Measurements from ENCODE around the gene SULT1E1. TPM values are rescaled to one million over a fixed set of nuclear protein-coding genes. Genes with fewer than 3 reads are reported as not detected.

SULT1E1 gene
- total and polyA plus RNA-seq, 2 experiments from 2014 or later: not detected

- no peak for TF ChIP-seq CTCF (conservative IDR thresholded peaks at IDR 0.05; ENCODE audit: low read depth in 2 of 2)
- TF ChIP-seq ETS1 (IDR thresholded peaks at IDR 0.05): no peak
- no peak for TF ChIP-seq EZH2phosphoT487 (IDR thresholded peaks at IDR 0.05; ENCODE audit: unreplicated experiment)
- no peak for TF ChIP-seq CREB1 (CRISPR knock-in tag; IDR thresholded peaks at IDR 0.05; ENCODE audit: low read depth)
- TF ChIP-seq EZH2 (IDR thresholded peaks at IDR 0.05; ENCODE audit: low read depth, unreplicated experiment): no peak
- TF ChIP-seq NANOG (IDR thresholded peaks at IDR 0.05; ENCODE audit: borderline replicate concordance): no peak
- no peak for TF ChIP-seq JUNB (IDR thresholded peaks at IDR 0.05; ENCODE audit: unreplicated experiment)
- no peak for TF ChIP-seq ZNF114 (CRISPR knock-in tag; IDR thresholded peaks at IDR 0.05)
- no peak for TF ChIP-seq ZNF331 (CRISPR knock-in tag; IDR thresholded peaks at IDR 0.05; ENCODE audit: low read depth)
Measured at GRCh38 chr4:69894721-69895120, 34.8 kb upstream of the SULT1E1 start (continued).

GRCh38 chr4:69894186-69894585, 34.2 kb upstream of the SULT1E1 start:
- Histone ChIP-seq H3K79me2 (replicated peaks; ENCODE audit: insufficient read depth) (no peaks in the 10 kb centered on the region), H3K4me2 (no peak overlapping the region), H3K4me1 (ENCODE audit: insufficient read depth) (no peaks in the 10 kb centered on the region), H3F3A (replicated peaks; ENCODE audit: low read depth) (no peaks in the 10 kb centered on the region), H4K20me1 (replicated peaks; ENCODE audit: insufficient read depth) (no peaks in the 10 kb centered on the region), H3K27me3 (ENCODE audit: insufficient read depth) (no peaks in the 10 kb centered on the region), H3K36me3 (ENCODE audit: insufficient read depth) (no peaks in the 10 kb centered on the region), H3K9me2 (ENCODE audit: insufficient read depth) (no peaks in the 10 kb centered on the region), H2AFZ (no peak overlapping the region), H3K4me3 (no peak overlapping the region), H3K27ac (ENCODE audit: low read depth) (no peak overlapping the region)
- Mint-ChIP-seq H3K4me1 (no peaks in the 10 kb centered on the region), H3K27ac (no peak overlapping the region), H3K36me3 (ENCODE audit: low read depth) (no peaks in the 10 kb centered on the region), H3K9me3 (no peaks in the 10 kb centered on the region), H3K27me3 (ENCODE audit: insufficient read depth, low read depth, poor library complexity) (no peaks in the 10 kb centered on the region), H3K4me3 (no peak overlapping the region)
- TF ChIP-seq ZNF462 (CRISPR knock-in tag; IDR thresholded peaks at IDR 0.05) (no peak), CREB1 (CRISPR knock-in tag; IDR thresholded peaks at IDR 0.05; ENCODE audit: low read depth) (no peak), NANOG (IDR thresholded peaks at IDR 0.05; ENCODE audit: borderline replicate concordance) (no peak)
- DNase-seq (ENCODE audit: low spot score): no peak
- ATAC-seq: no peak

All from GM23338 (cell line).